Left ventricle myocardium inferior (tissue), 1 donor: ENCODE measurements around the gene PIK3R3. TPM values are rescaled to one million over a fixed set of nuclear protein-coding genes. Genes with fewer than 3 reads are reported as not detected.

Experiments
- DNase-seq: peaks from one replicate; pipeline ENCODE4 v3.0.0-alpha.2; 2020
- H3K27ac ChIP-seq: fragments of 200-600 bp; replicated peaks from 2 replicates; pipeline ENCODE4 v1.8.0; 2021
- H3K27me3 ChIP-seq: fragments of 200-600 bp; 2 replicates; pipeline ENCODE4 v1.8.0; 2021; ENCODE audit warnings: low read depth
- H3K36me3 ChIP-seq: fragments of 200-600 bp; 2 replicates; pipeline ENCODE4 v1.8.0; 2021
- H3K4me1 ChIP-seq: fragments of 200-600 bp; 2 replicates; pipeline ENCODE4 v1.8.0; 2021
- H3K4me3 ChIP-seq: fragments of 200-600 bp; 2 replicates; pipeline ENCODE4 v1.8.0; 2021; ENCODE audit warnings: mild to moderate bottlenecking, moderate library complexity
- H3K9me3 ChIP-seq: fragments of 200-600 bp; replicated peaks from 2 replicates; pipeline ENCODE4 v1.8.0; 2021
- intact Hi-C: fragments of 100-400 bp; cut with micrococcal nuclease; formaldehyde crosslinking; loops from one replicate; pipeline ENCODE4 v1.11.0; 2022
- total RNA-seq: library from RNA; stranded (reverse); fragmentation: NEBNext Ultra II Directional; extraction: Animal tissue kit (Norgen Biotek cat#: 25700); gene quantifications from one replicate; pipeline ENCODE4 v1.2.1, GENCODE V29; 2021
- TF ChIP-seq, protein P1 (sequence below): fragments of 200-600 bp; IDR thresholded peaks from 2 replicates; pipeline ENCODE4 v1.8.0; 2021; ENCODE audit warnings: antibody characterized with exemption, mild to moderate bottlenecking, borderline replicate concordance
- donor health status: DM: no; HTN: yes; CAD: no; lungs with severe emphysema.

The PIK3R3 gene
- total RNA-seq, 1 donor from 2014 or later, result 32.7 TPM

DNA sequence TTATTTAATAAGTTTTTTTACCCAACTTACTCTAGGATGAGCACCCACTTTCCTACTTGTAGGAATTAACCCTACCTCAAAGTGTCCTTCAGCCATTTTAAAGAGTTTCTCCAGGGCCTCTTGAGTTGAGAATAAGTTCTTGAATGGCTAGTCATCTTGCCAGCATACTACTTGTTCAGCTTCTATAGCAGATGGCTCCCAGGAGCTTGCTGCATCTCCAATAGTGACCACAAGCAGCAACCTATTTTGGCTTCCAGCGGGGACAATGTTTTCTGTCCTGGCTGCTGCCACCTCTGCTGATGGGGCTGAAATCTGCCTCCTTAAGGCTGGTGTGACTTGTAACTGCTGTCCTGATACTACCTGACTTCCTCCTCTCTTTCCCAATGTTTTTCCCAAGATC lies 20.8 kb upstream of the PIK3R3 start:
- no peak overlapping the region for H3K27ac ChIP-seq
- H3K36me3 ChIP-seq, result no peaks in the 10 kb centered on the region
- no peaks in the 10 kb centered on the region for H3K4me1 ChIP-seq
- TF ChIP-seq, protein P1, sequence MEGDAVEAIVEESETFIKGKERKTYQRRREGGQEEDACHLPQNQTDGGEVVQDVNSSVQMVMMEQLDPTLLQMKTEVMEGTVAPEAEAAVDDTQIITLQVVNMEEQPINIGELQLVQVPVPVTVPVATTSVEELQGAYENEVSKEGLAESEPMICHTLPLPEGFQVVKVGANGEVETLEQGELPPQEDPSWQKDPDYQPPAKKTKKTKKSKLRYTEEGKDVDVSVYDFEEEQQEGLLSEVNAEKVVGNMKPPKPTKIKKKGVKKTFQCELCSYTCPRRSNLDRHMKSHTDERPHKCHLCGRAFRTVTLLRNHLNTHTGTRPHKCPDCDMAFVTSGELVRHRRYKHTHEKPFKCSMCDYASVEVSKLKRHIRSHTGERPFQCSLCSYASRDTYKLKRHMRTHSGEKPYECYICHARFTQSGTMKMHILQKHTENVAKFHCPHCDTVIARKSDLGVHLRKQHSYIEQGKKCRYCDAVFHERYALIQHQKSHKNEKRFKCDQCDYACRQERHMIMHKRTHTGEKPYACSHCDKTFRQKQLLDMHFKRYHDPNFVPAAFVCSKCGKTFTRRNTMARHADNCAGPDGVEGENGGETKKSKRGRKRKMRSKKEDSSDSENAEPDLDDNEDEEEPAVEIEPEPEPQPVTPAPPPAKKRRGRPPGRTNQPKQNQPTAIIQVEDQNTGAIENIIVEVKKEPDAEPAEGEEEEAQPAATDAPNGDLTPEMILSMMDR, result no peak
- intact Hi-C loops, result no loop called here
- no peaks in the 10 kb centered on the region for H3K9me3 ChIP-seq
- H3K27me3 ChIP-seq, result no peaks in the 10 kb centered on the region
- no peak overlapping the region for H3K4me3 ChIP-seq
- no peak for DNase-seq

DNA sequence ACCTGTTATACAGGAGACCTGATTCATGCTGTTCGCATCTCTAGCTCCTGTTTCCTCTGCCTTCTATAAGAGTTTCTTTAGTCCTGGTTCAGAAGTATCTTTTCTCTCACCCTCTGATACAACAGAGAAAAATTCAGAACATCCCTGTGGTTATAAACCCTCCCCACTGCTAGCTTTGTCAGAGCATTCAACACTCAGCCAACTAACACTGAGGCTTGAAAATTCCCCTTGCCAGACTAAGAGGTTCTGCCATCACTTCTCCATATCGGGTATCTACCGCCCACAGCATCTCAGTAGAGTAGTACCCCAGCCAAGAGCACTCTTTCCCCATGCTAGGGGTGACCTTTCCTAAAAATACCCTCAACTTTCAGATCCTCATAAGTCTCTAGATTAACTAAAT lies 19.6 kb upstream of the PIK3R3 start:
- intact Hi-C loops, result no loop called here
- Histone ChIP-seq H3K27ac (no peak overlapping the region), H3K36me3 (no peaks in the 10 kb centered on the region), H3K4me1 (no peaks in the 10 kb centered on the region), H3K4me3 (no peak overlapping the region), H3K27me3 (no peaks in the 10 kb centered on the region), H3K9me3 (no peaks in the 10 kb centered on the region)
- DNase-seq, result no peak
- TF ChIP-seq, protein P1, result no peak

DNA sequence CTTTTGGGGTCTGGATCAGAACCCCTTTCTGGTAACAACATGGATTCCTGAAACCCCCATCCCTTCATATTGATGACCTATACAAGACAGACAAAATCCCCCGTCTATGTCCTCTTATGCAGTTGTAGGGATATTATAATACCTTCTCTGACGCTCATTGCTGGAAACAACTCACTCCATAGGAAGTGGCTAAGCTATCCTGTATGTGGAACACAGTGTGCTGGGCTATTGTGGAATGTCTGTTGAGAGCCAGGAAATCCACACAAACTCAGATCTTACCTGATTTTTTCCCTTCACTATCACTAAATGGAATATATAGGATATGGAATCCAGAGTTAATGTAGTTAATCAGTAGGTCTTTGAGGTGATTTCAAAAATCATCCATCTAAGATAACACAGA lies 17.7 kb upstream of the PIK3R3 start:
- no peaks in the 10 kb centered on the region for H3K36me3 ChIP-seq
- intact Hi-C loops, result no loop called here
- no peak for DNase-seq
- H3K27me3 ChIP-seq, result no peaks in the 10 kb centered on the region
- TF ChIP-seq, protein P1, result no peak
- no peak overlapping the region for H3K4me3 ChIP-seq
- H3K27ac ChIP-seq, result peak overlapping the region; percentile 78
- H3K4me1 ChIP-seq, result no peaks in the 10 kb centered on the region
- H3K9me3 ChIP-seq, result no peaks in the 10 kb centered on the region

DNA sequence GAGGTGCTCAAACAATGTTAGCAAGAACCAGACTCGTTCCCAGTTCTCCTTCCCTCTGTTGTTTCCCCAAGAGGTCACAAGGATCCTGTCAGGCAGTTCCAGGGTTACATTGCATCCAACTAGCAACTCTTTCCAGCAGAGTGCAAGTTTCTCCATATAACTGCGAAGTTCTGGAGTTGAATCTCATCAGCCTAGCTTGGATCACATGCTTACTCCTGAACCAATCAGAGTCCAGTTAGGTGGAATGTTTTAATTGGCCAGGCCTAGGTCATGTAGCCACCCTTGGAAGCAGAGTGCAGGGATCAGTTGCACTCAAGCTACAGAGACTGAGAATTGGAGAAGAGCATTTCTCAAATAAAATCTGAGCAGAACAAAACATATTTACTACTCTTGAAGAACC lies 15.9 kb upstream of the PIK3R3 start:
- Histone ChIP-seq H3K4me3 (no peak overlapping the region), H3K4me1 (no peaks in the 10 kb centered on the region), H3K36me3 (no peaks in the 10 kb centered on the region), H3K27ac (no peak overlapping the region), H3K27me3 (no peaks in the 10 kb centered on the region), H3K9me3 (no peaks in the 10 kb centered on the region)
- TF ChIP-seq, protein P1, result no peak
- DNase-seq, result no peak
- intact Hi-C loops, result no loop called here

DNA sequence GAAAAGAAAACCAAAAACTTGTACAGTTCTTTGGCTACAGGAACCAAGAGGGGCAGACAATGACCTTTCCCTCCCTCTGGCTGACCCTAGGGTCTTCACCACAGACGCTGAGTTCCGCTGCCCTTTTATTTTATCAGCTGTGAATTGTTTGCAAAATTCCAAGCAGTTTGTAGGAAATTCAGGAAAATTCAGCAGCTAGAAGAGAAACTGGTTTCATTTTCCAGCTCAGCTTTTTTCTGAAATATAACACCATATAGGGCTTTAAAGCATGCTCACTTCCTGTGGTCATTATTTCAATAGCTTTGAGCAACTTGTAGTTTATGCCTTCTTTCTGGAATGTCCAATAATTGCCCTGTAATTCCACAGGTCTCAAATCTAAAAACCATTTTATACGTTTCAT lies 5.5 kb upstream of the PIK3R3 start:
- H3K27ac ChIP-seq, result peak overlapping the region; percentile 60
- intact Hi-C loops, result no loop called here
- H3K4me3 ChIP-seq, result no peak overlapping the region
- TF ChIP-seq, protein P1, result no peak
- H3K9me3 ChIP-seq, result no peaks in the 10 kb centered on the region
- no peaks in the 10 kb centered on the region for H3K27me3 ChIP-seq
- no peaks in the 10 kb centered on the region for H3K36me3 ChIP-seq
- peaks cover 47% of the 10 kb centered on the region for H3K4me1 ChIP-seq
- DNase-seq, result no peak

DNA sequence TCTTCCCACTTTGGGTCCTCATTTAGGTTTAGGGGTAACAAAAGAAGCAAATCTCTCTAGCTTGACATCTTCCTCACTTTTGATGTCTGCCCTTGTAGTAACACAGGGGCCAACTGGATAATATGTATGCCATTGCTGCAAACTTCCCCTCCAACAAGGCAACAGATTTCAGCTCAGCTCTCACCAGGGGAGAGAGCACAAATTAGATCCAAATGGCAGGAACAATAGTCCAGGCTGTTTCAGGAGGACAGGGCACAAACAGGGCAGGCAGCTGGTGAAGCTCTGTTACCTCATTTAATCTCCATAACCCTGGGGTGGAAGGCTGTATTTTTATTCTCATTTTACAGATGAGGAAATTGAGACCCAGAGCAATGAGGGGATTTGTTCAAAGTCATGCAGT lies 4.3 kb upstream of the PIK3R3 start:
- intact Hi-C loops, result no loop called here

More for the DNA sequence above, 4.3 kb upstream of the PIK3R3 start:
- H3K27ac ChIP-seq, result peak overlapping the region; percentile 97
- H3K27me3 ChIP-seq, result no peaks in the 10 kb centered on the region
- TF ChIP-seq, protein P1, result no peak
- no peaks in the 10 kb centered on the region for H3K9me3 ChIP-seq
- peaks cover 54% of the 10 kb centered on the region for H3K4me1 ChIP-seq
- no peak overlapping the region for H3K4me3 ChIP-seq
- no peaks in the 10 kb centered on the region for H3K36me3 ChIP-seq
- no peak for DNase-seq
